Activated naive CD4-positive, alpha-beta T cell (primary cell): ENCODE results near the gene RNF121.

Experiments used
- DNase-seq, 4 experiments: peaks; one replicate each; lab custom pipeline; 2025; lab: John Stamatoyannopoulos, UW

The RNF121 gene

GRCh38 chr11:71934213-71934612 lies 5.4 kb downstream of the RNF121 start:
- no peak for DNase-seq

- no peak for DNase-seq
Observed at GRCh38 chr11:71935338-71935925, 6.6 kb downstream of the RNF121 start.

GRCh38 chr11:71936825-71937224 lies 8.0 kb downstream of the RNF121 start:
- no peak for DNase-seq

GRCh38 chr11:71937826-71938225 lies 9.0 kb downstream of the RNF121 start:
- no peak for DNase-seq

GRCh38 chr11:71940561-71941219 lies 11.8 kb downstream of the RNF121 start:
- no peak for DNase-seq

GRCh38 chr11:71946144-71946571 lies 17.3 kb downstream of the RNF121 start:
- DNase-seq, result no peak

- DNase-seq, result no peak
Observed at GRCh38 chr11:71947498-71947897, 18.7 kb downstream of the RNF121 start.

- no peak for DNase-seq
Observed at GRCh38 chr11:71948314-71949027, 19.6 kb downstream of the RNF121 start.

- DNase-seq, result no peak
Observed at GRCh38 chr11:71949034-71949433, 20.2 kb downstream of the RNF121 start.

- DNase-seq, result no peak
Observed at GRCh38 chr11:71951741-71952310, 23.0 kb downstream of the RNF121 start.

- DNase-seq, result no peak
Observed at GRCh38 chr11:71955898-71956456, 27.1 kb downstream of the RNF121 start.

GRCh38 chr11:71962428-71963038 lies 33.7 kb downstream of the RNF121 start:
- no peak for DNase-seq

GRCh38 chr11:71963468-71963867 lies 34.6 kb downstream of the RNF121 start:
- no peak for DNase-seq

GRCh38 chr11:71964641-71965040 lies 35.8 kb downstream of the RNF121 start:
- DNase-seq, result no peak

GRCh38 chr11:71971680-71972079 lies 42.8 kb downstream of the RNF121 start:
- DNase-seq, result no peak

GRCh38 chr11:71976551-71976950 lies 47.7 kb downstream of the RNF121 start:
- DNase-seq, result no peak

- no peak for DNase-seq
Observed at GRCh38 chr11:71977090-71977489, 48.2 kb downstream of the RNF121 start.

GRCh38 chr11:71977743-71978418 lies 49.0 kb downstream of the RNF121 start:
- DNase-seq, result peak in 2 of 4 experiments; percentile 16 to 24

- DNase-seq, result no peak
Observed at GRCh38 chr11:71979094-71979493, 50.2 kb downstream of the RNF121 start.

- no peak for DNase-seq
Observed at GRCh38 chr11:71979602-71980001, 50.8 kb downstream of the RNF121 start.

GRCh38 chr11:71986131-71986530 lies 57.3 kb downstream of the RNF121 start:
- no peak for DNase-seq

- DNase-seq, result no peak
Observed at GRCh38 chr11:71987521-71987920, 58.7 kb downstream of the RNF121 start.
